GM19023 (cell line): ENCODE measurements around the gene SMARCAD1.

ENCODE experiments used
- ATAC-seq: cut with Tn5 transposase; IDR thresholded peaks from one replicate; pipeline ENCODE4 v1.9.1; 2021; ENCODE audit warnings: mild to moderate bottlenecking, moderate library complexity; ENCODE audit not compliant: unreplicated experiment

Gene SMARCAD1

DNA sequence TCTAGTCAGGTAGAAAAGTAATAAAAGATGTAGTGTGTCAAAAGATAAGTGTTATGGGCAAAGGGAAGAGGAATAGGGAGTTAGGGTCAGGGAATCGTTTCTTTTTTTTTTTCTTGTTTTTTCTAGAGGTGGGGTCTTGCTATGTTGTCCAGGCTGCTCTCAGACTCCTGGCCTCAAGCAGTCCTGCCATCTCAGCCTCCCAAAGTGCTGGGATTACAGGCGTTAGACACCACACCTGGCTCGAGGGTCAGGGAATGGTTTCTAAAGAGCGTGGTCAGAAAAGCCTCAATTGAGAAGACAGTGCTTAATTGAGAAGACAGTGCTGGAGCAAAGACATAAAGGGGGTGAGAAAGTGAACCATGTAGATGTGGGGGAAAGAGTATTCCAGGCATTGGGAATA lies 19.1 kb downstream of the SMARCAD1 start:
- ATAC-seq = no peak

DNA sequence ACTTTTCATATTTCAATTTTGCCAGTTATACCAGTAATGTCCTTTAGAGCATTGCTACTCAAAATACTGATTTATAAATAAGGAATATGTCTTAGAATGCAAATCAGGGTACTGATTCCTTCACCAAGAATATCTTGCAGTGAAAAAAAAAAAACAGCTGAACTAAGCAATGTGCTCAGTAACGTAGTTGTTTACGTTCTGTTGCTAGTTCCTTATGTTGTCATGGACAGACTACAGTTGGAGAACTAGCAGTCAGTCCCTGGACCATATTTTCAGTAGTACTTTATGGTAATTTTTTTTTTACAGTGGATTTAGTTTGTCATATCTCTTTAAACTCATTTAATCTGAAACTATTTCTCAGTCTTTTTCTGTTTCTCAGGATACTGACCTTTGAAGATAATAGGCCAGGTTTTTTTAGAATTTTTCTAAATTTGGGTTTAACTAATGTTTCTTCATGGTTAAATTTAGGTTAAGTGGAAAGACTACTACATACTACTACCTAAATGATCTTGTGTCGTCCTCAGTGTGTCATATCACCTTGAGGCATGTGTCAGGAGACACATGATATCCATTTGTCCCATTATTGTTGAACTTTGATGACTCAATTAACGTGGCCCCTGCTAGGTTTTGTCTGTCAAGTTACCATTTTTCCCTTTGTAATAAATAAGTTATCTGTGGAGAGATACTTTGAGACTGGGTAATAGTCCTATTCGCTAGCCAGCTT lies 21.0 kb downstream of the SMARCAD1 start:
- ATAC-seq = no peak

DNA sequence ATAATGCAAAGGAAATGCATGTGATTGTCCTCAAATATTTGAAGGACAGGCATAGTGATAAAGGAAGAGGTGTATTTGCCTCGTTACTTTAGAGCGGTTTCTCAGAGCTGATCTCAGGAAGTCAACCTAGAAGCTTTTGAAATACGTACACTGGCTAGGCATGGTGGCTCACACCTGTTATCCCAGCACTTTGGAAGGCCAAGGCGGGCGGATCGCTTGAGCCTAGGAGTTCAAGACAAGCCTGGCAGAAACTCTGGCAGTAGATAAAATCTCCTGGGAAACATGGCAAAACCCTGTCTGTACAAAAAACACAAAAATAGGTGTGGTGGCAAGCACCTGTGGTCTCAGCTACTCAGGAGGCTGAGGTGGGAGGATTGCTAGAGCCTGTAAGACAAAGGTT lies 24.9 kb downstream of the SMARCAD1 start:
- ATAC-seq = no peak

DNA sequence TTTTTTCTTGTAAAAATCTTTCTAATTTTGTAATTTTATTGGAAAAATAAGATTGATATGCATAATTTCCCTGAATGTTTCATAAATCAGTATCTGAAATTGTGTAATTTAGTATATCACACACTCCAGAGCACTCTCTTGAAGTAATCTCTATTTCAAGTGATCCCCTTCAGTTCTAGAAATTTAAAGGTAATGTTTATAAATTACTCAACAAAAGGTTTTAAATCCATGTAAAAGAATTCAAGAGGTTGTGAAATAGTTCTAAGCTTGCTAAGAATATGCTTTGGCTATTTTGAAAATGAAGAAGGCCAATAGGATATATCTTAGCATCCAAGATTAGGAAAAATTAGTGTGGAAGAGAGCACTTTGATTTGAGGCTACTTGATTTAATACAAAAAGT lies 28.2 kb downstream of the SMARCAD1 start:
- no peak for ATAC-seq

DNA sequence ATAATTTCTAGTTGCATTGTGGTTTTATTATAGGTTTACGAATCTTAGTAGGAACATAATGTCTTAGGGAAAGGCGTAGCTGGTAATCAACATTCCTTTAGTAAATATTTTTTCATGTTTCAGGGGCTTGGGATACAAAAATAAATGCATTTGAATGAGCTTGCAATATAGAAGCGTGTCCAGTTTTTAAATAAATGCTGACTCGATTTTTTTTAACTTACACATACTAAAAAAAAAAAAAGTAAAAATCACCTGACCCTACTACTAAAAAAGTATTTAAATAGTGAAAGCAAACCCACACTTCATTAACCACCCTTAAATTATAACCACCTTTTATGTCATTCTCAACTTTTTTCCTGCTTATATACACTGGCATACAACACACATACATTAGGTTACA lies 29.6 kb downstream of the SMARCAD1 start:
- no peak for ATAC-seq

DNA sequence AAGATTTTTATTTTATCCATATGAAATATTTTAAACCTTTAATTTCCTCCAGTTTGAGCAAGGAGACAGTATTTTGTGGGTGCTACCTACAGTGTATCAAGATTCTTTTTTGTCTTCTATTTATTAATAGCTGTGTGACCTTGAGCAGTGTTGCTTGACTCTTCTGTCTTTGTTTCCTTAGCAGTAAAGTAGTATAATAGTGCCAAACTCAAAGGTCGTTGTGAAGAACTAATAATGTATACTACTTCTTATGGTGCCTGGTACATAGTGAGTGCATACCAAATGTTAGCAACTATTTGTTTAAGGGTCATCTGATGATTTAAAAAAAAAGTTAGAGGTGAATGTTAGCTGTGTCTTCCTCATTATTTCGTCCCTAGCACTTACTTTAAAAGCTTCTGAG lies 30.5 kb downstream of the SMARCAD1 start:
- ATAC-seq = no peak

DNA sequence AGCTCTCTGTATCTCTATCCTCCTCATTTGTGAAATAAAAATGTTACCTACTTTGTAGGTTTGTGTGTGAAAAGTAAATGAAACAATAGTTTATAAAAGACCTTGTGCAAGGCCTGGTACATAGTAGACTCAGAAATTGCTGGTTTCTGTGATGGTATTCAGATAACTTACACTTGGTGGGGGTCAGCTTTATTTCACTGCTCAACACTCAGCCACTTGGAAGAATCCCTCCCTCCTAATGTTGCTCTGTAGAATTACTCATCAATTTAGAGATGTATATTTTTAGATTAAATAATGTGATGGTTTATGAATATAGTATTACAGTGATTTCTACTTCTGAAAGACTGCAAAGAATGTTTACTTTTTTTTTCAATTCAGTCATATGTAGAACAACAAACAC lies 32.7 kb downstream of the SMARCAD1 start:
- ATAC-seq = no peak

DNA sequence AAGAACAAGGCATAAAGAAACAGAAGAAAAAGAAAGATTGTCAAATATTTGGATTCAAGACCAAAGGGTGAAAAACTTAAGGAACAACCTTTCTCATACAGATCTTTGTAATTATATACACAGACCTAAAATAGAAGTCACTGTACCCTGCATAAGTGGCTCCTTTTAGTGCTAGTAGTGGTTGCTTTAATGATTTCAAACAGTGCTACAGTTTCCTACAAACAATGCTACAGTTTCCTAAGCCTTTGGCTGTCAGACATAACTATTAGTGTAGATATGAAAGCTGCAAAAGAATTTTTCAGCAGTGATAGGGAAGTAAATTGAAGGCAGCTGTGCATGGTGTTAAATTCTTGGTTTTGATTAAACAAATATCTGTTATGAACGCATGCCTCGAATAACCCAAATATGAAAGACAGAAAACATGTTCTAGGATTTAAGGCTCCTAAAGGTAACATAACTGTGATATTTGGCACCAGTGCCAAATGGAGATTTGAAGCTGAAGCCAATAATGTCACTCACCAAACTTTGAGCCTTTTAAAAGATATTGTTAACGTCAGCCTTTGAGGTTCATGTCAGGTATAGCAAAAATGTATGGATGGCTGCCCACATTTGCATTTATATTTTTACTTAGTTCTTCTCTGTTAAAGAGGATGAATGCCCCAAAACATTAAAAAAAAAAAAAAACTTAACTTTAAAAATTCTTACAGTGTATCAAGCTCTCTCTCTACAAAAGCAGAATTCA lies 36.6 kb downstream of the SMARCAD1 start:
- no peak for ATAC-seq

DNA sequence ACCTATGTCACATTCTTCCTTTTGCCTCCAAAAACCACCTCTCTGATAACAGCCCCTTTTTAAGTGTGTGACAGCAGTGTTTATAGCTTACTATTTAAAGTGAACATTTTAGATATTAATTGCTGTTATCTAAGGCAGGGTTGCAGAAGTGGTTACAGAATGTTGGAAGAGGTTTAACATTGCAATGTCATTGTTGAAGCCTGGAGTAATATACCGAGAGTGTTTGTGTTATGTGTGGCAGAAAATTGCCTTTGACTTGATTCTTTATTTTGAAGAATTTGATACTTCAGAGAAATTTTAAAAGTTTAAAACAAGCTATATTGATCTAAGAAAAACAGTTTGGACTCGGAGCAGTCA lies 37.1 kb downstream of the SMARCAD1 start:
- ATAC-seq = no peak

DNA sequence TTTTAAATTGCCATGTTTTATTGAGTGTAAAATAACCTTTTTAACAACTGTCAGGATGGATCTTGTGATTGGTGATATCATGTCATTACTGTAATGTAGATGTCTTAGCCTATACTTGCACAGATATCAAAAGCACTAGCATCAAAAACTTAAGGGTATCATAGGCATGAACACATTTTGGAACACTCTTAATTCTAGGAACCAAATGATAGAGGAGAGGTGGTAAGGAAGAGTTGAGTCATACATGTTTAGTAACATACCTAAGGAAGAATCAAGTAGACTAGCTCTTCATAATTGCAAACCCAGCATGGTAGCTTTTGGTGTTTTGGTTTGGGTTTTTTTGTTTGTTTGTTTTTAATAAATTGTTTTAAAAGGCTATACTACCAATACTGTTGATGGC lies 43.4 kb downstream of the SMARCAD1 start:
- ATAC-seq = no peak

DNA sequence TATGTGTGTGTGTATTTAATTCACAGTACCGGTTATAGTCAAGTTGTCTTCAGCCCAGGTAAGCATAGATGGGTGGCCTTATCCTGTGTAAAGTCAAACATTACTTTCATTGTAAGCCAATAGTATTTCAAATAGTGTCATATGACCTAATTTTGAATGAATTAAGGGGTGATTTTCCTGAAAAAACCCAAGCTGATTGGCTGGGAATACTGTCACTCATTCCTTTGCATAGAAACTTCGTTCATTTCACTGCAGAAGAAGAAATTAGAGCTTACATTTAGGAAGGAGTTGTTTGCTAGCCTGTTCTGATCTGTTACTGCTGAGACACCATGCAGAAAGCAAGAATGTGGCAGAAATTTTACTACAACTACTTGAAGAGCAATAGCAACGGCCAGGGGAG lies 45.4 kb downstream of the SMARCAD1 start:
- ATAC-seq = no peak

DNA sequence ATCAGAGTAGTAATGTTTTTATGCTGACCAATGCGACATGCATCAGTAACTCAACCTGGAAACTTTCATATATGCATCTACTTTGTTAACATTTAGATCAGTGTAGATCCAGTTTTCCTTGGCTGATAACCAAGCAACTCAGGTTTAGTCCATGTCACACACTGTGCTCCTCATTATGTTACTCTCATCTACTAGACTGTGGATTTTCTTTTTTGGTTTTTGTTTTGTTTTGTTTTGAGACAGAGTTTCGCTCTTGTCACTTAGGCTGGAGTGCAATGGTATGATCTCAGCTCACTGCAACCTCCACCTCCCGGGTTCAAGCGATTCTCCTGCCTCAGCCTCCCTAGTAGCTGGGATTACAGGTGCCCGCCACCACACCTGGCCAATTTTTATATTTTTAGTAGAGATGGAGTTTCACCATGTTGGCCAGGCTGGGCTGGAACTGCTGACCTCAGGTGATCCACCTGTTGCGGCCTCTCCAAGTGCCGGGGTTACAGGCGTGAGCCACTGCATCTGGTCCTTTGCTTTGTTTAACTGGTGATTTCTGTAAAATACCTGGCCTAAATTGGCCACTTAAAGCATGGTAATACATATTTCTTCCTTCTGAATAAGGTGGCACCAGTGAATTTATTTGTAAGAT lies 48.6 kb downstream of the SMARCAD1 start:
- no peak for ATAC-seq

DNA sequence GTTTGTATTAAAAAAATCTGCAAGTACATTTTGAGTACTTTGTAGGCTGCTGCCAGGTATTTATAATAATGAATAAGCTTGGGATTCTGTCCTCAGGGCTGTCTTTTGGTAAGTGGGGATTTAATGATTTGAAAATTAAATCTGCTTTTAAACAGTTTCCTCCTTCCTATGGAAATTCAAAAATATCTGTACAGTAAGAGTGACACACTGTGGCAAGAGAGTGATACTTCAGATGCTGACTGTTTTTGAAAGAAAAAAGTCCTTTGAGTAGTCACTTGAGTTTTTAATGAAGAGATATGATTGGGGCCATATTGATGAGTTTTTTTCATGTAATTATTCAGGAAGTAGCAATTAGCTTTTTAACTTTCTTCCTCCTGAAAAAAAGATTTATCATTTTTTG lies 49.2 kb downstream of the SMARCAD1 start:
- ATAC-seq = no peak

DNA sequence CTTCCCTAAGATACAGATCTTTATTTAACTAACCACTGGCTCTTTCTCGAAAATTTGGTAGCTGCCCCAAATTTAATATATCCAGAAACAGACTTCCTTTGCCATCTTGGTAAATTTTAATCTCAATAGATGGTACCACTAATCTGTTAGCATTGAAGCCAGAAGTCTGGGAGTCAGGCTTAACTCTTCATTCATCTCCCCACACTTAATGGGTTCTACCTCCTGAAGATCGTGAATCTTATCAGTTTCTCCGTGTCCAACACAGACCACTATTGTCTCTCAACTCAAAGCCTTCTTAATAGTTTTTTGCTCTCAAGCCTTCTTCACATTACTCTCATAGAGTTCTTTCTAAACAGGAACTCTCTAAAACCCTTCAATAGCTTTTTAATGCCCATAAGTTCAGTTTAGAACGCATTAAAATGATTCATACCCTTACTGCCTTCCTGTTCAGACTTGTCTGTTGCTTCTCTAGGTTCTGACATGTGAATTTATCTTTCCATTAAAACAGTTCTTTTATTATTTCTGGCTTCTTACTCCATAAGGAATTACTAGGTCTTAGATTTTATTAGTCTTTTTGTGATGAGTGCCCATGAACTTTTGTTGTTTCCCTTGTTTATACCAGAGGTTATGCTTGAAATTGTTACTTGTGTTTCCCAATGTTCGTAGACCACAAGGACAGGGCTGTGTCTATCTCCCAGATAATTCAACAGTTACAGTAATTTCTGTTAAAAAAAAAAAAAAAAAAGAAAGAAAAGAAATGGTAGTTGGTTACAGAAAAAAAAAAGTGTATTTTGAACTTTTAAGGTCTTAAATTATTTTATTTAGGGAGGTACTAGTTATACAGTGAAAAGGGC lies 54.7 kb downstream of the SMARCAD1 start:
- ATAC-seq = no peak

DNA sequence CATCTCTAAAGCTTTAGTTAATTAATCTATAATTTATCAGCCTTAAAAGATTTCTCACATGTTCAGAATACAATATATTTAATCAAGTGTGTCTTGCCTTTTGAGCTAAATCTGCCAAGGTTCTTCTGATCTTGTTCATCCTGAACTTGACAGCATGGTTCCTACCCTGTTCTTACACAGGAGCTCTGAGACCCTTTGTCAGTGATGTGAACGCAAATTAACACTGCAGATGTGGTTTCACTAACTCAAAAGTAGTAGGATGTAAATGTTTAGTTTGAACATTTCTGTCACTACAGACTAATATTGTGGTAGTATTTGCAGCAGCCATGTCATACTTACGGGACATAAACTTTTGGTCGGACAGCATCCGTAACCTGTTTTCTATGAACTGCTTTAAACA lies 59.4 kb downstream of the SMARCAD1 start:
- no peak for ATAC-seq

DNA sequence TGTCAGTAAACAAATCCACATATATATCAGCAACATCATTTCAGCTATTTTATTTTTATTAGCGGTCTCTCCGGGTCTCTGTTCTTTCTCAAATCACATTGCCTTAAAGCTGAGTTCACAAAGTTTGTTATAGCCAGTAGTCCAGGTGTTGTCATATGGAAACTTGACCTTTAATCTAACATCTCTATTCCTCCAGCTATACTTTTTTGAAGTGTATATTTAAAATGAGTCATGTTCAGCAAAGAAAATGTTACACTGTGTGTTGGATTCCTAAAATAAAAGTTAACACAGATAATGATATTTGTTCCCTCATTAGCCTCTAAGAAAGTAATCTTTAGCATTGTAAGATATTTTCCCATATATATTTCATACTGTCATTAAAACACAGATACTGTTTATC lies 63.6 kb downstream of the SMARCAD1 start:
- ATAC-seq = no peak

DNA sequence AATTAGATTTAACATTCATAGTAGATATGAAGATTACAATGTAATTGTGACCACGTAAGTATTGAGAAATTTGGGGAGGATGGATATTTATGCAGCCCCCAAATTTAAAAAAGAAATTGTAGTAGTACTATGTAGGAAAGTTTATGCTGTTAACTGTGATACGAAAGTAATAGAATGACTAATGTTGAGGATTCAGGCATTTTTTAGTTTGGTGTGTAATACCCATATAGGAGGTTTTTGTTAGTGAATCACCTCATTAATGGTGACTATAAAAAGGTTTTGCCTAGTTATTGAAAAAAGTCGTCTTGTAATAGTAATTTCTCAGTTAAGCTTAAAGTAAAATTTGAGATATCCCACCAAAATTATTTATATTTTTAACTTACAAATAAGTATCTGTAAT lies 67.2 kb downstream of the SMARCAD1 start:
- ATAC-seq = no peak

DNA sequence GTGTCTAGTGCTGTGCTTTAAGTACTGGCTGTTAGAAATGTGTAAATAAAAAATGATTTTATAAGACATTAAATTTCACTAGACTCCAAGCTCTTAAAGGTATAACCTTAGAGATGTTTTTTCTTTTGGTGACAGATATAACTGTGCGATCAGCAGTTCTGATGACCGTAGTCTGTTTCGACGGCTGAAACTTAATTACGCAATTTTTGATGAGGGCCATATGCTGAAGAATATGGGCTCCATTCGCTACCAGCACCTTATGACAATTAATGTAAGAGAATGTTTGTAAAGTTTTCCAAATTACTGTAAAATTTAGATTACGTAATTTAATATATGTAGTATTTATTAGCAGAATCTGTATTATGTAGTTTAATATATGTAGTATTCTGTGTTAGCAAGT lies 68.5 kb downstream of the SMARCAD1 start:
- ATAC-seq = no peak

DNA sequence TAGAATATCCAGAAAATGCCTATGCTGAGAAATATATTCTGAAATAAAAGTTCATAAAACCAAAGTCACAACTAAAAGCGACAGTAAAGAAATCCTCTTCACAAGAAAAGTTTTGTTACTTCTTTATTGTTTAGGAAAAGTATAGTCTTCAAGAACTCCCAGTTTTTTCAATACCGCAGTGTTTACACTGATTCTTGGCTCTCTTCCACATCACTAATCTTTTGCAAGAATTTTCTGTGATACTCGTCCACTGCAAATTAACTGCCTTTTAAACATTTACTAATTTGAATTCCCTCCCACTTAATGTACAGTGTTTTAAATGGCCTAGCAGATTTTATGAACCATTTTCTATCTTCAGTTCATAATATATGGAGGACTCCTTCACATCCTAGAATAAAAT lies 69.9 kb downstream of the SMARCAD1 start:
- ATAC-seq = no peak

DNA sequence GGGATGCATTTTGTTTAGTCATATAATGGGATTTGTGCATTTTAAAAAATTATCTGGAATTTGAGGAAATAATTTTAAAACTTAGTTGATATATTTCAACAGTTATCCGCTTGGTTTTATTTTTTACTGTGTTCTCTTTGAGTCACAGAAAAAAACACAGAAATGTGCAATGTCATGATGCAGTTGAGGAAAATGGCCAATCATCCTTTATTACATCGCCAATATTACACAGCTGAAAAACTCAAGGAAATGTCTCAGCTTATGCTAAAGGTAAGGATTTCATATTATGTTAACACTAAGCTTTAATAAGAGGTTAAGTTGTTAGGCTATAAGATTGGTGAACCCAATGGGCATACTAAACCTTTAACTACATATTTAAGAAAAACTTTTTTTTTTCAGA lies 71.1 kb downstream of the SMARCAD1 start:
- no peak for ATAC-seq

DNA sequence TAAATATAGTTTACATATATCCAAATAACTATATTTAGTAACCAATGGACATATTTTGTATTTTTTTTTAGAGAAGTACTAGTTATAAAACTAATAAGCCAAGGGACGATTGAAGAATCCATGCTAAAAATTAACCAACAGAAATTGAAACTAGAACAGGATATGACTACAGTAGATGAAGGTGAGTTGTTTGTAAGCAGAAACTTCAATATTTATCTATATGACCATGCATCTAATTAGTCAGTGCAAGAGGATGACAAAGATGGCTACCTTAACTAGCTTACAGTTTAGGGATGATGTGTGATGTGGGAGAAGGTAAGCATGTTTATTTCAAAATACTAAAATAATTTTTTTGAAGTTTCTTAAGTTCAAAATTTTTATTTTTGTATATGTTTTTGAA lies 77.2 kb downstream of the SMARCAD1 start:
- no peak for ATAC-seq
